MCF 10A (cell line): Measurements from ENCODE around the gene DDX47. TPM values are rescaled to one million over a fixed set of nuclear protein-coding genes. Genes with fewer than 3 reads are reported as not detected.

Experiments used
- BruUV-seq: library from RNA; stranded (reverse); fragments of 400-500 nt; replicated peaks from 2 replicates; lab custom pipeline; 2021; lab: Mats Ljungman, UMichigan
- CTCF ChIA-PET: fragments of 300-600 bp; sonication (Branson Sonifier 250); formaldehyde crosslinking; extraction: SDS; loops from one replicate; lab custom pipeline; 2021; ENCODE audit warnings: antibody characterized with exemption, inconsistent platforms; lab: Yijun Ruan, JAX
- POLR2A ChIA-PET: fragments of 300-600, 350-650 bp; sonication (Branson Sonifier 250); formaldehyde crosslinking; extraction: SDS; loops from one replicate; lab custom pipeline; 2020; ENCODE audit warnings: antibody characterized with exemption, inconsistent platforms; lab: Yijun Ruan, JAX
- DNase-seq: peaks from one replicate; pipeline ENCODE4 v3.0.0-alpha.2; 2018; ENCODE audit not compliant: unreplicated experiment
- H3K27ac Mint-ChIP-seq: one replicate; pipeline ENCODE4 v1.8.0; 2022; ENCODE audit warnings: mild to moderate bottlenecking, low read depth, mixed read lengths; ENCODE audit not compliant: unreplicated experiment
- H3K27me3 Mint-ChIP-seq: one replicate; pipeline ENCODE4 v1.8.0; 2022; ENCODE audit warnings: mixed read lengths; ENCODE audit not compliant: insufficient read depth, unreplicated experiment
- H3K36me3 Mint-ChIP-seq: one replicate; pipeline ENCODE4 v1.8.0; 2022; ENCODE audit warnings: mild to moderate bottlenecking, moderate library complexity, mixed read lengths; ENCODE audit not compliant: insufficient read depth, unreplicated experiment
- H3K4me1 Mint-ChIP-seq: one replicate; pipeline ENCODE4 v1.8.0; 2022; ENCODE audit warnings: mixed read lengths; ENCODE audit not compliant: insufficient read depth, unreplicated experiment
- H3K4me3 Mint-ChIP-seq: one replicate; pipeline ENCODE4 v1.8.0; 2022; ENCODE audit warnings: mild to moderate bottlenecking, moderate library complexity, mixed read lengths; ENCODE audit not compliant: unreplicated experiment
- H3K9me3 Mint-ChIP-seq: one replicate; pipeline ENCODE4 v1.8.0; 2022; ENCODE audit warnings: mixed read lengths; ENCODE audit not compliant: unreplicated experiment
- intact Hi-C: fragments of 100-400 bp; cut with micrococcal nuclease; formaldehyde crosslinking; loops from 2 replicates; pipeline ENCODE4 v1.14.1; 2022
- total RNA-seq: library from RNA; stranded (reverse); gene quantifications from 2 replicates; pipeline ENCODE4 v1.2.3, GENCODE V29; 2022
- TF ChIP-seq, protein P1 (sequence below): fragments of 200-600 bp; IDR thresholded peaks from one replicate; pipeline ENCODE4 v1.8.0; 2022; ENCODE audit warnings: antibody characterized with exemption, mild to moderate bottlenecking; ENCODE audit not compliant: unreplicated experiment

The DDX47 gene
- total RNA-seq, 1 experiment from 2014 or later, result 47.7 TPM

DNA sequence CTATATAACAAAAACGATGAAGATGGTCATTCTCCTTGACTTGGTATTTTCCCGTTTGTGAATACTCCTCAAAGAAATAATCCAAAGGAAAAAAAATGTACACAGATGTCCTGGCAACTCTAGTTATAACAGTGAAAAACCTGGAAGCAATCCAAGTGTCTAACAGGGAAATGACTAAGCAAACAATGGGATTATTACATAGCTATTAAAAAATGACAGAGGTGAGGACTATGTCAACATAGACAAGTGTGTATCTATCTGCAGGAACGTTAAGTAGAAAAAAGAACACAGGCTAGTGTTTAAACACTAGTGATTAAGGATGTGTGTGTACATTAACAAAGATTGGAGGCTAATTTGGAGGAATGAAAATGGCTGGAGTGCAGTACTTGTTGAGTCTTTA lies 33.6 kb upstream of the DDX47 start:
- Mint-ChIP-seq H3K36me3 (no peaks in the 10 kb centered on the region), H3K27me3 (no peaks in the 10 kb centered on the region), H3K9me3 (no peaks in the 10 kb centered on the region), H3K27ac (peak overlapping the region; percentile 44), H3K4me1 (peaks cover 26% of the 10 kb centered on the region), H3K4me3 (no peak overlapping the region)
- TF ChIP-seq, protein P1, sequence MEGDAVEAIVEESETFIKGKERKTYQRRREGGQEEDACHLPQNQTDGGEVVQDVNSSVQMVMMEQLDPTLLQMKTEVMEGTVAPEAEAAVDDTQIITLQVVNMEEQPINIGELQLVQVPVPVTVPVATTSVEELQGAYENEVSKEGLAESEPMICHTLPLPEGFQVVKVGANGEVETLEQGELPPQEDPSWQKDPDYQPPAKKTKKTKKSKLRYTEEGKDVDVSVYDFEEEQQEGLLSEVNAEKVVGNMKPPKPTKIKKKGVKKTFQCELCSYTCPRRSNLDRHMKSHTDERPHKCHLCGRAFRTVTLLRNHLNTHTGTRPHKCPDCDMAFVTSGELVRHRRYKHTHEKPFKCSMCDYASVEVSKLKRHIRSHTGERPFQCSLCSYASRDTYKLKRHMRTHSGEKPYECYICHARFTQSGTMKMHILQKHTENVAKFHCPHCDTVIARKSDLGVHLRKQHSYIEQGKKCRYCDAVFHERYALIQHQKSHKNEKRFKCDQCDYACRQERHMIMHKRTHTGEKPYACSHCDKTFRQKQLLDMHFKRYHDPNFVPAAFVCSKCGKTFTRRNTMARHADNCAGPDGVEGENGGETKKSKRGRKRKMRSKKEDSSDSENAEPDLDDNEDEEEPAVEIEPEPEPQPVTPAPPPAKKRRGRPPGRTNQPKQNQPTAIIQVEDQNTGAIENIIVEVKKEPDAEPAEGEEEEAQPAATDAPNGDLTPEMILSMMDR, result no peak
- CTCF ChIA-PET, result interaction anchor here (0.6 to 1.1 kb wide), 5 partner anchors 10 to 437 kb away, joined by 3 to 4 read pairs (median 3); no protein-coding TSS in a partner anchor
- BruUV-seq, result no TSS peak
- DNase-seq, result peak; percentile 88
- POLR2A ChIA-PET, result interaction anchor here (0.6 to 1.3 kb wide), 9 partner anchors 13 to 396 kb away, joined by 3 to 5 read pairs (median 4); no protein-coding TSS in a partner anchor
- intact Hi-C loops, result no loop called here

DNA sequence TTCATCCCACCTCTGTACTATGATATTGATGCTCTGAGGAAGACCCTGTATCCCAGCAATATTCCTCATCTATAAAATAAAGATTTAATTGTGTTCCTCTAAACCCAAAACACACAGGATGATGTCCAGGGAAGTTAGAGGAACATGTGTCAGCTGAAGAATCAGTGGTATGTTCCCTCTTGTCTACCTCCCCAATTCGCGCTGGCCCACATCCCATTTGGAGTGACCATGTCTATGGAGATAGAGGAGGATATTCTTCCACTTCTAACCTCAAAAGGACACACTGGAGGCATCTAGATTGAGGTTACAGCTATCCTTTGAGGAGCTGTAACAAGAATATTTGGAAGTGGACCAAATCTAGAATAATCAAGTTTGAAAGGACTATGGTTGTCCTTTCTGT lies 29.0 kb upstream of the DDX47 start:
- no peak for DNase-seq
- Mint-ChIP-seq H3K36me3 (no peaks in the 10 kb centered on the region), H3K27me3 (no peaks in the 10 kb centered on the region), H3K27ac (no peak overlapping the region), H3K9me3 (no peaks in the 10 kb centered on the region), H3K4me1 (peaks cover 13% of the 10 kb centered on the region), H3K4me3 (no peak overlapping the region)
- POLR2A ChIA-PET, result interaction anchor here (6.7 kb wide), 1 partner anchor 108 kb away, joined by 48 read pairs; the partner anchor contains the start of gene GPRC5A
- no TSS peak for BruUV-seq
- CTCF ChIA-PET, result interaction anchor here (1.2 kb wide), 1 partner anchor 53 kb away, joined by 4 read pairs; no protein-coding TSS in a partner anchor
- intact Hi-C loops, result no loop called here
- TF ChIP-seq, protein P1, result no peak

DNA sequence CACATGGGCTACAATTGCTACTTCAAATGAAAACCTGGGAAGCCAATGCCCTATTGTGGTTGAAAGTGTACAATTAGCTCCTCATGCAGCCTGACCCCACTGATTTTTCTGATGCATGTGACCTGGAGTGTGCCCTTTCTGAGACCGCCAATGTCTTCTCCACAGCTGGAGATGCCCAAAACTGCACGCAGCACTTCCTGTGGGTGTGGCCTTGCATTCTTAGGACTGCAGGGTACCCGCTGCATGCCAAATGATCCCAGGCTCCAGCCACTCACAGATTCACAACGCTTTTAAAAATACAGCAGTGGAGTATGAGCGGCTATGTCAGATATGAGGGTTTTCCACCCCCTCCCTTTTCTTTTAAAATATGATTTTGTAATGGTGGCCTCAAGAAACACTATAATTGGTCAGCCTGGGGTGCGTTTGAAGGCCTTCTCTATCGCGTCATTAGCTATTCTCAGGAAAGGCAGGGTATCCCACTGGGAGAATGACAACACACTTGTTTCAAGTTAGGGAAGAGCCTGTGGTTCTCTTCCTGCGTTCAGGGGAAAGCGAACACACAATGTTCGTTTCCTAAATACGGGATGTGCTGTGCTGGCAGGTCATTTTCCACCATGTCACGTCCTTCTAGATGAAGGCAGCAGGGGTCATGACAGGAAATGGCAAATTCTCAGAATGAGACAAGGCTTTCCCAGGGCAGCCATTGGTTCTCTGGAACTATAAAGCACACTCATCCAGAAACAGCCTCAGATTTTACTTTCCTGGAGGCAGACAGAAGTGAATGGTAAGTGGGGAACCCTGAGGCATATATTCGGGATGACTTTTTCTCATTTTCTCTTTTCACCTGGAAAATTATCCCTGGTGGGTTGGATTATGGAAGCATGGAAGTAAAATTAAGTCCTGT lies 28.0 kb upstream of the DDX47 start, which contains the start of gene APOLD1:
APOLD1 (plus strand) TSS at position 749 of the 904 bp plus-strand sequence; CDS start at position 782, 33 bp downstream.
- no peaks in the 10 kb centered on the region for H3K9me3 Mint-ChIP-seq
- intact Hi-C loops, result loop anchor here (5.0 kb wide), 2 partner anchors 58 to 437 kb away; no protein-coding TSS in a partner anchor
- no TSS peak for BruUV-seq
- ChIA-PET POLR2A (interaction anchor here (1.3 to 6.7 kb wide), 2 partner anchors 58 to 106 kb away, joined by 3 to 48 read pairs; partner anchors contain the start of gene GPRC5A), CTCF (interaction anchor here (0.6 to 1.2 kb wide), 2 partner anchors 52 to 259 kb away, joined by 4 to 5 read pairs; partner anchors contain the start of gene FAM234B)
- DNase-seq, result no peak
- peaks cover 5% of the 10 kb centered on the region for H3K4me1 Mint-ChIP-seq
- TF ChIP-seq, protein P1, result no peak
- H3K27me3 Mint-ChIP-seq, result no peaks in the 10 kb centered on the region
- peak within 1 kb of the TSS; percentile 75 for H3K27ac Mint-ChIP-seq
- H3K36me3 Mint-ChIP-seq, result no peaks in the 10 kb centered on the region
- H3K4me3 Mint-ChIP-seq, result peak within 1 kb of the TSS; percentile 81
